HG03175 (cell line): Measurements from ENCODE around the gene TMPRSS7.
A peak's percentile ranks its signal among the peaks of the same experiment; 100 is the strongest.
"Not testable (repeated sequence)": the region's sequence is repeated elsewhere in the genome, so short reads cannot be mapped to it uniquely, and the experiment has no call there.

Experiments used
- ATAC-seq: cut with Tn5 transposase; IDR thresholded peaks from one replicate; pipeline ENCODE4 v1.9.1; 2021; ENCODE audit warnings: mild to moderate bottlenecking, moderate library complexity; ENCODE audit not compliant: unreplicated experiment

TMPRSS7 gene

DNA sequence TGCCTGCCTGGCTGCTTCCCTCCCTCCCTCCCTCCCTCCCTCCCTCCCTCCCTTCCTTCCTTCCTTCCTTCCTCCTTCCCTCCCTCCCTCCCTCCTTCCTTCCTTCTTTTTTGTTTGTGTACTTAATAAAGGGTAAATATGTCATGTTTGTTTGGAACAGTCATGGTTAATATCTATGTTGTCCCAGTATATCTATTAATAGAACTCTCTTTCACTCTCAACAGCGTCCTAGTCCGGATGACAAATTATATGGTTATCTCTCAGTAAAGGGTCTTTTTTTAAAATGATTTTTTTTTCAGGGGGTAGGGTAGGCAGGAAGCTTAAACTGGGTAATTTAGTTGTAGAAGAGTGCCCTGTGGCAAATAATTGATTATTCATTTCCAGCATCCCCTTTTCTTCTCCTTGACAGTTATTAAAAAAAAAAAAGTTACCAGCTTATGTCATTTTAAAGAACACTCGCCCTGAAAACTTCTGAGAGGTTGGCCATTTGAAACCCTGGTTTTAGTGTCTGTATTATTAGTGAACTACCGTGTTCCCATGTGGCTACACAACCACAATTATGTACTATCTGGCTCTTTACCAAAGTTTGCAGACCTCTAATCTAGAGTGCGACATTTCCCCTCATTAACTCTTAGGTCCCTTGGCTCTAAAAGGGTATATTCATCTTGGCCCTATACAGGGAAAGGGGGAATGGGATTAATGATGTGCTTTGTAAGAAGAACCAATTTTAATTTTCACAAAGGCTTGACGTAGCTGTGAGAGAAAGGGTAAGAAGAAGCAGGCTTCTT is 22.1 kb upstream of the TMPRSS7 start:
- no peak for ATAC-seq

DNA sequence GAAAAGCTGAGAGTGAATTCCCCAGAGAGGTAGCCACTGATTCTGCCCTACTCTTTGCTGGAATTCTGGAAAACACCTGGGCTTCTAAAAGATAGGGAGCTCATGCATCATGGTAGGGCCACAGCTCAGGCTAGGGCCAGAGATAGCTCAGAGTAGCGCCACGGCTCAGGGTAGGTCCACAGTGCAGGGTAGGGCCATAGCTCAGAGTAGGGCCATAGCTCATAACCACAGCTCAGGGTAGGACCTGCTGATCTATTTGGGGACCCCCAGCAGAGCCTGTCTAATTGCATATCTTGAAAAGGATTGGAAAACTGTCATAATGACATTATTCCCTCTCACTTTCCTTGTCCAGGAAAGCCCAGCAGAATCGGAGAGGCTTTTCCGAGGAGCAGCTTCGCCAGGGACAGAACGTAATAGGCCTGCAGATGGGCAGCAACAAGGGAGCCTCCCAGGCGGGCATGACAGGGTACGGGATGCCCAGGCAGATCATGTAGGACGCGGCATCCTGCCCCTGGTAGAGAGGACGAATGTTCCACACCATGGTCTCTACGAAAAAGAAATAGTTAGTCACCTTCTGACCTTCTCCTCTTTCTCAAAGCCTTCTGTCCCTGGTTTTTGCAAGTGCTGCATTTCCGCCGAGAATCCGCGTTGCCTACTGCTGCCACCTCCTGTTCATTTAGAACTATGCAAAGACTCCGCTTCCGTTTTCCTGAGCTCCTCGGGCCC is 21.3 kb upstream of the TMPRSS7 start:
- ATAC-seq, result peak; percentile 90

DNA sequence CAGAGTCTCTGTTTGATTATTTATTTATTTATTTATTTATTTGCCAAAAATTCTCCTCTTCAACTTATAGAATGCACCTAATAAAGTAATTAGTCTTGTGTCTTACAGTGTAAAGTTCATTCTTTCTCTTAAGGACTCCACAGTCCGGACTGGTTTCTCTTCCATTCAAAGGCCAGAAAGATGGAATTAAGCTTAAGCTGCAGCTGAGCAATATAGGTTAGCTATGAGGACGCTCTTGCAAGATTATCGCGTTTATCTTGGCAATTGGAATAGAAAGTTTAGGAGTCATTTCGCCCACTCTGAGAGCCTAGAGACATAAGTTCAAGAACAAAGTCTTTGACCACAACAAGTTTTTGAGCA is 20.8 kb upstream of the TMPRSS7 start:
- peak; percentile 14 for ATAC-seq

DNA sequence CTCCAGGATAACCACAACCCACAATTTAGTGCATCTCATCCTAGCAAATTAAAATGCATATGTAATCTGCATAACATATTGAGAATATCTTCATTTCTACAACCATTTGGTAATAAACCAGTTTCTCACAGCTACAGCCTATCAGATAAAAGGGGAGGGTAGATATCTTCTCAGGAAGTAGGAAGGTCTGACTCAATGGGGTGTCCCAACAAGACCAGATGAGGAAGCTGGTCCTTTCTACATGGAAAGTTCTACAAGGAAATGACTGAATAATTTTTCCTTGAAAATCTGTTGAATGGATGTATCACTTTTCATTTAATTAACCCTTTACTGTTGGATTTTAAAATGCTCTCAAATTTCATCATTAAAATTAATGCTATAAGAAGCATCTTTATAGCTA is 17.4 kb upstream of the TMPRSS7 start:
- no peak for ATAC-seq

DNA sequence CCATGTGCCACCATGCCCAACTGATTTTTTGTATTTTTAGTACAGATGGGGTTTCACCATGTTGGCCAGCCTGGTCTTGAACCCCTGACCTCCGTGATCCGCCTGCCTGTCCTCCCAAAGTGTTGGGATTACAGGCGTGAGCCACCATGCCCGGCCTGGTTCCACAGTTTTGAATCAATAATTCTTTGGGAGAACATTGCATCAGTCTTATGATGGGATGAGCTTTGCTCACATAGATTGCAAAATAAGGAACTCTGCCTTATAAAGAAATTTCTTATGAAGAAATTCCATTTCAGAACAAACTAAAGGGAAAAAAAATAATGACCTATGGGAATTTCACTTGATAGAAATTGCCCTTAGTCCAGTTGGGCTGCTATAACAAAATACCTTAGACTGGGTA is 15.8 kb upstream of the TMPRSS7 start:
- no peak for ATAC-seq

DNA sequence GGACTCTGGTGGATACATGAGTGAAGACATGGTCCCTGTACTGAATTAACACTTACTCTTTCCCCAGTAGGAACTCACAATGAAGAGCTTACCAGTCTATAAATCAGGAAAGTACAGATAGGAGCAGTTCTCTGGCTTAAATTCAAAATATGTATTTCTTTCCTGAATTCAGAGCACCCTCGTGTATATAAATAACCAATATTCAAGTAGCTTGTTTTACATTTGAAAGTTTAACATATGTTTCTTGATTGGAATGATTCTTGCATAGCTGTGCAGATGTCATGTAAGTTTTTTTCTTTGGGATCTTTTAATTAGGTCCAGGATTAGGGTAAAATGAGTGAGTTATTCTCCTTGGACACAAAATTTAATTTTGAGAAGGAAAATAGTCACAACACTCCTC is 14.8 kb upstream of the TMPRSS7 start:
- no peak for ATAC-seq

DNA sequence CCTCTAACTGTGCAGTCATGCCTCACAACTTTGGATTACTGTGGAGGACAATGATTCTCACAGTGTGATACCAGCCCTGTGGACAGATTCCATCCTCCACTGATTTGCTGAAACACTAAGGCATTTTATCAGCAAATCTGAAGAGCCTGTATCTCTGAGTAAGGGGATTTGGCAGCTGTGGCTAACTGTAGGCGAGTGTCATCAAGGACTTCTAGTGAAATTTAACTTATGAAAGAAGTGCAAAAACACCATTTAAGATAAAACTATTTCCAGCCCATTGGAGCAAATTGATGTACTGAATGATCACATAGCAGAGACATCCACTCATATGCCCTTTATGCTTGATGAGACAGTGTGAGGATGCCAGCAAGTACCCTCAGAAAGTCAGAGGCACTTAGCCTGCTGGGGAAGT is 13.9 kb upstream of the TMPRSS7 start:
- no peak for ATAC-seq

DNA sequence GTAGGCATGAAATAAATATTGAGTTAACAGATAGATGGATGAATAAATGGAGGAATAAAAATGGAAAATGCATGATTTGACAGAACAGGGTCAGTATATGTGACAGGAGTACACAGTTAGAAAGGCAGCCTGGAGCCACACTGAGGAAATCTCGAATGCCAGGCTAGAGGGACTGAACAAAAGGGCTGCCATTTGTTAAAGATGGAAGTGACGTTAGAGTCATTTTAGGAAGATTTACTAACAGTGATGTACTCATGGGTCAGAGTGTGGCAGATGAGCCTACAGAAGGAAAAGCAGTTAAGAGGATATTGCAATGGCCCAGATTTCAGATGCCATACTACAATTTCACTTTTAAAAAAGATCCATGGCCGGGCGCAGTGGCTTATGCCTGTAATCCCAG is 7.4 kb upstream of the TMPRSS7 start:
- no peak for ATAC-seq

DNA sequence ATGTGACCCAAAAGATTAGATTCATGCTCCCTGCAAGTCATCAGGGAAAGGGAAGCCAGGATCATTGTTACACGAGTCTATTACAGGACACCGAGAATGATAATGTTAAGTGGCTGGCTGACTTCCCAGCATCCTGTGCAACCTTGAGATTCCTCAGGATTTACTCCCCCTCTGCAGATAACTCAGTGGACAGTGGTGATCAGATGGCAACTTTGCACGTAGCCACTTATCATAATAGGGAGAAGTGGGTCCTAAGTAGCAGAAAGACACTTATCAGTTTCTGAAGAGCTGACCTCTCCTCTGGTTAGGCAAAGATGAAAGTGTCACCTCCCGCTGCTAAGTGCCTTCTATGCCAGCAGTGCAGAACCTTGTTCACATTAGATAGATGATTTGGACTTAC is 6.7 kb upstream of the TMPRSS7 start:
- no peak for ATAC-seq

DNA sequence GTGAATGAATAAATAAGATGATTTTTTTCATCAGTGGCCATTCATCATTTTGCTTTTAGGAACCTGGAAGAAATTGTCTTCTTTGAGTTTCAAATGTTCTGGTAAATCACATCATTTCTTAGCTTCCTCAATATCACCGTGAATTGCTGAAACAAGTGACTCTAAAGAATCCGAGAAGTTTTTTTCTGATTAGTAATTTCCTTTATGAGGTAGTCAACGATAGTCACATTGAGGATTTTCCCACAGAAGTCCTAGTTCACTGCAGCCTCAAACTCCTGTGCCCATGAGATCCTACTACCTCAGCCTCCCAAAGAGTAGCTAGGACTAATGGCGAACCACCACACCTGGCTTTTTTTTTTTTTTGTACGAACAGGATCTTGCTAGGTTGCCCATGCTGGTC is 3.6 kb upstream of the TMPRSS7 start:
- no peak for ATAC-seq

DNA sequence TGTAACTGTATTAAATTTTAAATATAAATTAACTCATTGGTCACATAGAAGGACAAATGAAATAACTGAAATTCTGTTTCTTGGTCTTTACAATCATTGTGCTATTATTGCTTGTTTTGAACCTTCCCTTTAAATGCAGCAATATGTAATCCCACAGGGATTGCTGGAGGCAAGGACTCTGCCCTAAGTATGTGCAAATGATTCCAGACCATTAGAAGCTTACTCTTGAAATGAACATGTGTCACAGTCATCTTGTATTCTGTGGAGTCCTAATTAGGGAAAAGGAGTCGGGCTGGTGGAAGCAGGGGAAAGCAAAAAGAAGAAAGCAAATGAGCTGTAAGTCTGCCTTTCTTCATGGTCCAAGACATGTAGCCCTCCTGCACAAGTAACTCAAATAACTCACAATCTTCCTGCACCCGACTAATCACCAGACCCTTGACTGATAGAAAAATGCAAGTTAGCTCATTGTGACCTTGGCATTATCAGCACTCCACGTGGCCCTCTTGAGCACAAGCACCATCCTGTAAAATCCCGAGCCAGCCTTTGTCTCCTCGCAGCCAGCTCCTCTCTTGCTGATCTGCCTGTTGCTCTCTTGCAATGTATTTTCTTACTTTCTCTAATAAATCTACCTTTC is 2.3 kb upstream of the TMPRSS7 start:
- ATAC-seq, result no peak

DNA sequence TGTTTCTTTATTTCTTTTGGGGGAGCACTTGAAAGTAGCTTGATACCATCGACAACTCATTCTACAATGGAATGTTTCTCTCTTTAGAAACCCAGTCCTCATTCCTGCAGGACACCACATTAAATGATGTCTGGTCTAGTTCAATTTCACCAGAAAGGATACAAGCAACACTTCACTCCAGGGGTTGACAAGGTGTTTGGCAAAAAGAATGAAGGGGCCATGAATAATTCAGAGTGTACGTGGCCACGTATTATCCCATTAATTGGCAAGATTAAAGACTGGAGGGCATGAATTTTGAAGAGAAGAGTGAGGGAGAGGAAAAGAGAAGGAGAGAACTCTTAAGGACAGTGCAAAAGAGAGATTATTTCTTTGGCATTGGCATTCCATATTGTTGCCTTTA is 705 bp downstream of the TMPRSS7 start:
- ATAC-seq, result no peak

DNA sequence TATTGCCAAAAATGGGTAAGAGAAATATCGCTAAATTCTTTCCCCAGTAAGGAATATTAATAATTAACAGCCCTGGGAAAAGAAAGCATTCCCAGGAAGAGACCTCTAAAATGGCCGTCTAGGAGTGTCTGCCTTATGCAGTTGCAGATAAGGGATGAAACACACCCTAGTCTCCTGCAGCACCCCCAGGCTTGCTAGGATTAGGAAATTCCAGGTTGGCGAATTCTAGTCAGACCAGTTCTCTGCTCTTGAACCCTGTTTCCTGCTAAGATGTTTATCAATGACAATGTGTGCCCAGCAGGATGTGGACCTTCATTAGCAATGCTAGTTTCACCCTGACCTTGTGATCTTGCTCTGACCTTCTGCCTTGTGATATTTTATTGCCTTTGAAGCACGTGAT is 2.7 kb downstream of the TMPRSS7 start:
- not testable (repeated sequence) for ATAC-seq

DNA sequence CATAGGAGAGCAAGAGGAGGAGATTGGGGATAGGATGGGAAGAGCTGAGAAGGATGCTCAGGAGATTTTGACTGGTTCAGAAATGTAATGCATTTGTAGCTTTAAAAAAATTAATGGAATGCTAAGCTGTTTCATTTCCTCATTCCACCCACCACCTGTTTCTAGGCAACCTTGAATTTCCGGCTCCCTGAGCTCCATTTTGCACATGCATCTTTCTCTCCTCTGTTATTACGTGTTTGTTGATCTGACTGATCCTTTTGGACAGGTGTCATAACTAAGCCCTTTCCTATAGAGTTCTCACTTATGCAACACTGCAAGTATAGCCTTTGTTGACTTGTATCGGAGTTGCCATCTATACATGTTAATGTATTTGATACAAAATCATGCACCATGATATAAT is 4.3 kb downstream of the TMPRSS7 start:
- ATAC-seq, result no peak

DNA sequence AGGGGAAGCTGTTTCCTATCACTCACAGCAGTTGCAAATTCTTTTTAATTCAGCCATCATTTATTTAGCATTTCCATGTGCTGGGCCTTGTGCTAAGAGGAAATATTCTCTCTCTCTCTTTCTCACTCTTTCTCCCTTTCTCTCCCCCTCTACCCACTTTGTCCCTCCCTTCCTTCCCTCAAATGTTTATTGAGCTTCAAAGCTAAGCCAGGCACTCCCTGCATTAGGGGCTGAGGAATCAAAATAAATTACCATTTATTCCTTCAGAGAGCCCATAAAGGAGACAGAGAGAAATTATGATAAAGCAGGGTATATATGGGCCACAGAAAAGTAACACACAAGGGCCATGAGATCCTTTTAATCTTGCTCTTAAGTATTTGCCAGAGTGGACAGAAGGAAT is 6.8 kb downstream of the TMPRSS7 start:
- ATAC-seq, result no peak

DNA sequence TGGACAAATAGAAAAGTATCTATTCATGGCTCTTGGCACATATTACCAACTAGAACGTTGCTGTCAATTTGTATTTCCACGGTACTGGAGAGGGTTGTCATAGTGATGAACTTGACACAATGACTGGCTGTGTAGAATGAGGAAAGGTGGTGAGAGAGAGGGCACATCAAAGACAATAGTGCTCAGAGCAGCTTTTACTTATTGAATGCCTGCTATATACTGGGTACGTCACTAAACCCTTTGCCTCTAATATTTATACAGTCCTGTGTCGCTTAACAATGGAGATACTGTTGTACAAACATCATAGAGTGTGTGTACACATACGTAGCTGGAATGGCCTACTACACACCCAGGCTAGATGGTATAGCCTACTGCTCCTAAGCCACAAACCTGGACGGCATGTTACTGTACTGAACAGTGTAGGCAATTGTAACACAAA is 8.3 kb downstream of the TMPRSS7 start:
- ATAC-seq, result no peak

DNA sequence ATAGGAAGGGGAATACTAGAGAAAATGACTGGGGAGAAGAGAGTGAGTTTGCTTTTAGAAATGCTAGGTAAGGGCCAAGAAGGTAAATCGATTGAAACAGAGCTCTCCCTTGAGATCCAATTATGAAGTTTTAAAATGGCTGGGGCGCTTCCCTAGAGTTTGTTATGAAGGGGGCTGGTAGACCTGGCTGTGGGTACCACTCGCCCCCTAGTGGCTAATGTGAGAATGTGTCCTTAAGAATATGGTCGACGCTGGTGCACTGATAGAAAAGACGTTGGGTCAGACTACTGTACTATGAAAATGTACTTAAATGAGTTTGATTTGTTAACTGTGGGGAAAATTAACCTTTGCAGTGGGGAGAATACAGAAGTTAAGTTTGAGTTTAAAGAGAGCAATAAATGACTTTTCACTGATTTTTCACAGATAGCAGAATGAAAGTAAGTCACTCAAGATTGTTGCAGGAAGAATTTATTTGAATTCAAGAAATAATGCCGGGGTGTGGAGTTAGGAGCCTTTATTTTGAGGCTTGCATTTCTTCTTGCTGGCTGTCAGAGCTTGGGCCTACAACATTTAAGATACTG is 9.2 kb downstream of the TMPRSS7 start:
- peak; percentile 85 for ATAC-seq

DNA sequence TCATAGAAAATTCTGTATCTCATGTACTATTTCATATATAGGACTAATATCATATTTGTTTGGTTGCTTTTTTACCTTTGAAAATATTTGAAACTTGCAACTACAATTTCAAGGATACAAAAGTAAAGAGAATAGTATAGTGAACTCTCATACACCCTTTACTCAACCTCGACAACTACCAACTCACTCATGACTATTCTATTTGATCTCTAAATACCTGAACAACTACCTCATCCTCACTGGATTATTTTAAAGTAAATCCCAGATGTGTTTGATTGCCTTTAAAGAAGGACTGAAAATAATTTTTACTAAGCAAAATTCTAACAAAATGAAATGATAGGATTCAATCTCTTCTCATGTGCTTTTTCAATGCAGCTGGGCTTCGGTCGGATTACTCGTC is 12.1 kb downstream of the TMPRSS7 start:
- ATAC-seq, result no peak

DNA sequence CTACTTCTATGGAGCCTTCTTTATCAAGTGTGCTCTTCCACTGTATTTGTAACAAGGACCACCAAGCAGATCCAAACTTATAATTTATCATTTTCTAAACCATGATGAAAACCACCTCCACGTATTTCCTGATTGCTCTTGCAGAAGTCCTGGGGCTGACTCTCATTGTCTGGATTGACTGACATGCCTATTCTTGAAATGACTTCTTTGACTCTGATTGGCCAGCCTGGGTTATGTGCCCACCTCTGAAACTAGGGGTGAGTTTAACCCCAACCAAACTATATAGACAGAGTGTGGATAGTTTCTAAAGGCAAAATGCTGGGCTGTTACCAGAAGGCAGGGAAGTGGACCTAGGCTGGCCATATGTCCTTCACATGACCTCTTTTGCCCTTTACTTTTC is 12.7 kb downstream of the TMPRSS7 start:
- no peak for ATAC-seq

DNA sequence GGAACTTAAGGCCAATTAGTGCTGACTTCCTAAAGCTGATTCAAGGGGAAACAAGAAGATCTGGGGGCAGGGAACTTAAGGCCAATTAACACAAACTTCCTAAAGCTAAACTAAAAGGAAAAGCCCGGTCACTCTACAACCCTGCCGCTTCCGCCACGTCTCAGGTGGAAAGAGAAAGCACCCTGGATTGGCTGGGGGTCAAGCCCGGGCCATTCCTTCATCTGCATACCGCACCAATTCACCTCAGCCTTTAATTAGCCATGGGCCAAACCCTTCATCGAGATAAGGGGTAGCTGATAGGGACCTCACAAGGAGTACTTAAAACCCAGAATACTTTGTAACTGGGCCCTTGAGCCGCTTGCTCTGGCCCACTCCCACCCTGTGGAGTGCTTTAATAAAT is 14.4 kb downstream of the TMPRSS7 start:
- no peak for ATAC-seq

DNA sequence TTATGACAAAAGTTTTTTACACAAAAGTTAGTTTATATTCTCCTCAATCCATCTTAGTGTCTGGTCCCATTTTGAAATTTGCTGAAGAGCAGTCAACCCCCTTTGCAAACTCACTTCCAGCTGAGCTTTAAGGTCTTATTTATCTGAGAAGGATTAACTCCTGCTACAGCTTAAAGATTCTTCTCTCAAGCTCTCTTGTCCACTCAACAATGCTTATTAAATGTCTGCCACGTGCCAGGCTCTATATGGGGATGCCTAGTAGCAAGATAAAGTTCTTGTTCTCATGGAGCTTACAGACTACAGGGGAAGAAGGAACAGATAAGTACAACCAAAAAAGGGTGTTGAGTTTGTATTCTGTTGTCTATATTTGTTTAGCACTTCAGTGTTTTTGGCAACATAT is 18.7 kb downstream of the TMPRSS7 start:
- ATAC-seq, result no peak

DNA sequence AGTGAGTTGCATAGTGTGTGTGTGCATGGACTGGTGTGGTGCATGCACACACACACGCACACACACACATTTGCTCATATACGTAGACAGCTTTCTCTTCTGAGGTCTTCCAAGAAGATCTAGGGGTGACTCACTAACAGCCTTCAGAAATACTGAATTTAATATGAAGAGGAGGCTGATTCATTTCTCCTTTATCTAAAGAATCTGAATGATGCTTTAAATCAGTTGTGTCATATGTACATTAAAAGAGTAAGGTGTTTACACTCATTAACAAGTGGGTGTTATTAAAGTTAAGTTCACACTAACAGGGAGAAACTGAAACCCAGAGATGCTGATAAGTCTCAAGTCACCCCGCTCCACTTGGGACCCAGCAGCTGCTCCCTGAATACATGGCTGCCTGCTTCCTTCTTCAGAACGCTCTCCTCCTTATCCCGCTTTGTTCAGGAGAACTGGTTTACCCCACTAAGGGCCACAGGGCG is 22.0 kb downstream of the TMPRSS7 start:
- ATAC-seq, result no peak
